Upper lobe of left lung (tissue), 6 donors: ENCODE results near the gene NOC4L. TPM values are rescaled to one million over a fixed set of nuclear protein-coding genes. Genes with fewer than 3 reads are reported as not detected.
A peak's percentile ranks its signal among the peaks of the same experiment; 100 is the strongest.

Experiments
- ATAC-seq, 2 donors: fragments of 200-7000 bp; cut with Tn5 transposase; one replicate each; pipeline ENCODE4 v1.9.1; 2022; ENCODE audit warnings: mild to moderate bottlenecking in 2 of 2, moderate library complexity in 2 of 2; ENCODE audit not compliant: low FRiP score in 2 of 2
- DNase-seq, 2 donors: peaks; one replicate each; pipeline ENCODE4 v3.0.0-alpha.2; 2019 to 2020
- H3K27ac ChIP-seq, 4 donors: fragments of 200-600 bp; sonication (generic); one replicate each; pipeline ENCODE4 v1.5.1; 2016 to 2019
- H3K27me3 ChIP-seq, 4 donors: fragments of 200-600 bp; sonication (generic); one replicate each; pipeline ENCODE4 v1.5.1; 2017 to 2019
- H3K36me3 ChIP-seq, 4 donors: fragments of 200-600 bp; sonication (generic); one replicate each; pipeline ENCODE4 v1.5.1; 2016 to 2019
- H3K4me1 ChIP-seq, 4 donors: fragments of 200-600 bp; sonication (generic); one replicate each; pipeline ENCODE4 v1.5.1; 2018 to 2019
- H3K4me3 ChIP-seq, 4 donors: fragments of 200-600 bp; sonication (generic); one replicate each; pipeline ENCODE4 v1.5.1; 2017 to 2019; ENCODE audit warnings: mild to moderate bottlenecking in 2 of 4, moderate library complexity in 1 of 4
- H3K9me3 ChIP-seq, 4 donors: fragments of 200-600 bp; sonication (generic); one replicate each; pipeline ENCODE4 v1.5.1; 2018 to 2019
- CTCF ChIP-seq, 6 experiments: fragments of 450-650 bp in 4 of 6; fragments of 200-600 bp in 2 of 6; sonication (generic) in 2 of 6; IDR thresholded peaks; one replicate each; pipeline ENCODE4 v1.5.1; 2016 to 2019; ENCODE audit warnings: antibody characterized with exemption in 6 of 6
- EP300 ChIP-seq, 4 donors: sonication (generic); formaldehyde crosslinking; IDR thresholded peaks; one replicate each; pipeline ENCODE4 v1.5.1; 2017; ENCODE audit warnings: antibody characterized with exemption in 4 of 4, control low read depth in 2 of 4
- POLR2A ChIP-seq, 4 donors: fragments of 450-650 bp; IDR thresholded peaks; one replicate each; pipeline ENCODE4 v1.5.1; 2016 to 2017; ENCODE audit warnings: antibody characterized with exemption in 4 of 4, mild to moderate bottlenecking in 2 of 4
- POLR2AphosphoS5 ChIP-seq, 2 donors: sonication (generic); formaldehyde crosslinking; IDR thresholded peaks; one replicate each; pipeline ENCODE4 v1.5.1; 2017; ENCODE audit warnings: antibody characterized with exemption in 2 of 2
- WGBS, 2 donors: methylation state at CpG; one replicate each; pipeline ENCODE4 v1.1.5; 2017 to 2018; 5-methylcytosine and 5-hydroxymethylcytosine counted together
- total RNA-seq, 6 donors: library from RNA; depleted of rRNA in 4 of 6; stranded (reverse); fragments of >200 nt in 4 of 6; gene quantifications; one replicate each; pipeline versions ENCODE4 v1.1.0 to v1.2.1, GENCODE V29; 2016 to 2021
- donor health status: DM: no; HTN: no; CAD: no; lungs with moderate emphysema.
- donor health status: DM: no; HTN: yes; CAD: no; lungs with severe emphysema.

Gene NOC4L
- total RNA-seq, 6 donors from 2014 or later: 7.4 to 22.4 (median 19.2) TPM

DNA sequence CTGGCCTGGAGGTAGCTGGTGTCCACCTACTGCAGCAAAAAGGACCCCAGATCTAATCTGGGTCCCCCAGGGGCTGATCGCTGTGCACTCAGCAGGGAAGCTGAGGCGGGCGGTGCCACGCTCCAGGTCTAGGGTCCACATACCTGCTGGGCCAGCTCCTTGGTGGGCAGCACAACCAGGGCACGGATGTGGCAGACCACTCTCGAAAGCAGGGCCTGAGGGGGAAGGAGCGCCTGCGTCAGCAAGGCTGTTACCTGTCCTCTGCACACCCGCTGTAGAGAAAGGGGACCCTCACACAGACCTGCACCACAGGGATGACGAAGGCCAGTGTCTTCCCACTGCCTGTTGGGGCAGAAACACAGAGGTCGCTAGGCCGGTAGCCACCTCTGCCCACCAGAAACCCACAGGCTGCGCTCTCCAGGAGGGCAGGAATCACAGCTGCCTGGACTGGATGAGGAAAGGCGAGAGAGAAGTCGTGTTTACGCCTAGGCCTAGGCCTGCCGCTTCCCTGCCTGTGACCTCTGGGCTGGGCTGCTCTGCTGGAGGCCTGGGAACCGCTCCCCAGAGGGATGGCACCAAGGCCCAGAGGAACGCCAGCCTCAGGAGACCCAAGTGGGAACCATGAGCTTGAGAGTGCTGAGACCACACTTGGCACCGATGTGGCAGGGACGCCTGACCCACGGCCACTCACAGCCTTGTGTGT is 2.1 kb upstream of the NOC4L start:
- no peaks in the 10 kb centered on the region for H3K27me3 ChIP-seq
- 91 to 97% methylated on average over 6 to 22 of the region's 22 CpGs for WGBS, 2 donors
- ATAC-seq (no peak), DNase-seq (peak; percentile 19 to 72)
- peak overlapping the region in 1 of 4 donors; percentile 96 for H3K4me3 ChIP-seq
- peaks cover 20 to 40% (median 24%) of the 10 kb centered on the region in 4 donors for H3K4me1 ChIP-seq
- H3K27ac ChIP-seq: no peak overlapping the region
- no peaks in the 10 kb centered on the region for H3K9me3 ChIP-seq
- peaks cover 7 to 55% (median 41%) of the 10 kb centered on the region in 4 donors for H3K36me3 ChIP-seq
- TF ChIP-seq EP300 (IDR thresholded peaks at IDR 0.05) (no peak), POLR2A (IDR thresholded peaks at IDR 0.05) (no peak), CTCF (IDR thresholded peaks at IDR 0.05) (no peak), POLR2AphosphoS5 (IDR thresholded peaks at IDR 0.05) (no peak)

GRCh38 chr12:132142679-132143335 is 1.4 kb upstream of the NOC4L start:
- H3K27ac ChIP-seq: no peak overlapping the region
- 84 to 85% methylated on average over 24 of the region's 24 CpGs for WGBS, 2 donors
- DNase-seq (peak; percentile 6 to 83), ATAC-seq (no peak)
- H3K36me3 ChIP-seq: peaks cover 7 to 59% (median 44%) of the 10 kb centered on the region in 4 donors
- H3K4me1 ChIP-seq: peaks cover 20 to 42% (median 24%) of the 10 kb centered on the region in 4 donors
- no peaks in the 10 kb centered on the region for H3K27me3 ChIP-seq
- H3K4me3 ChIP-seq: peak overlapping the region in 3 of 4 donors; percentile 95 to 100 (median 96)
- no peaks in the 10 kb centered on the region for H3K9me3 ChIP-seq
- TF ChIP-seq EP300 (IDR thresholded peaks at IDR 0.05) (no peak), CTCF (IDR thresholded peaks at IDR 0.05) (no peak), POLR2A (IDR thresholded peaks at IDR 0.05) (no peak), POLR2AphosphoS5 (IDR thresholded peaks at IDR 0.05) (no peak)

DNA sequence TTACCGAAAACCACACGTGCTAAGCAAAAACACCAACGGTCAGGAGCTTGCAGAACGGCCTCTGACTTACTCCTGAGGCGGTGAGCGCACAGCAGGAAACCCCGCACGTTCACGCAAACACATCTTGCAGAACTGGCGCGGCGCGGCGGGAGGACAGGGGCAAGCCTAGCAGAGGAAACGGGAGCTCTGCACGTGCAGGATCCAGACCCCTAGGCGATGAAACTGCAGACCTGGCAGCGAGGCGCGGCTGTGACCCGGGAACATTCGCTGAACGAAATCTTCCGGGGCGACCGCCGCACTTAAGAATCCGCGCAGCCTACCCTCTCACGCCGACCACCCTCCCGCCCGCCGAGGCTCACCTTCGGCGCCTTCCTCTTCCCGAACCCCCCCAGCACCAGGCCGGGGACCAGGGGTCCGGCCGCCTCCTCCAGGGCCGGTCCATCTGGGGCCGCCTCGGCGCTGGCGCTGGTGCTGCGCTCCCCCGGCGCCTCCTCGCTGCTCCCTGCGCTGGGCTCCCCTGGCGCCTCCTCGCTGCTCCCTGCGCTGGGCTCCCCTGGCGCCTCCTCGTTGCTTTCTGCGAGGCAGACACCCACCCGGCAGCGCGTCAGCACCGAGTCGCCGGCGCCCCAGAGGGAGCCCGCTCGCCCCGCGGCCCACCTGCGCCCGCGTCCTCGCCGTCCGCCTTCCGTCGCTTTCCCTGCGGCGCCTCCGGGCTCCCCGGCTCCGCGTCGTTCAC is 753 bp upstream of the NOC4L start:
- H3K36me3 ChIP-seq: peaks cover 5 to 59% (median 47%) of the 10 kb centered on the region in 4 donors
- H3K27ac ChIP-seq: peak overlapping the region; percentile 85 to 95 (median 90)
- H3K27me3 ChIP-seq: no peaks in the 10 kb centered on the region
- H3K9me3 ChIP-seq: no peaks in the 10 kb centered on the region
- TF ChIP-seq CTCF (IDR thresholded peaks at IDR 0.05): no peak
- no peak for TF ChIP-seq EP300 (IDR thresholded peaks at IDR 0.05)
- no peak for TF ChIP-seq POLR2A (IDR thresholded peaks at IDR 0.05)
- TF ChIP-seq POLR2AphosphoS5 (IDR thresholded peaks at IDR 0.05): no peak
- no peak for ATAC-seq
- peaks cover 20 to 42% (median 24%) of the 10 kb centered on the region in 4 donors for H3K4me1 ChIP-seq
- peak in 1 of 2 donors; percentile 84 for DNase-seq
- H3K4me3 ChIP-seq: peak overlapping the region; percentile 80 to 100 (median 96)
- whole genome bisulfite sequencing, 2 donors: 2% methylated on average over 28 to 50 of the region's 82 CpGs

GRCh38 chr12:132144810-132145168 is 532 bp downstream of the NOC4L start:
- no peak for TF ChIP-seq EP300 (IDR thresholded peaks at IDR 0.05)
- TF ChIP-seq POLR2AphosphoS5 (IDR thresholded peaks at IDR 0.05): no peak
- TF ChIP-seq CTCF (IDR thresholded peaks at IDR 0.05): no peak
- TF ChIP-seq POLR2A (IDR thresholded peaks at IDR 0.05): no peak

More at GRCh38 chr12:132144810-132145168, 532 bp downstream of the NOC4L start:
- H3K4me1 ChIP-seq: peaks cover 20 to 42% (median 24%) of the 10 kb centered on the region in 4 donors
- H3K4me3 ChIP-seq: peak overlapping the region; percentile 74 to 100 (median 96)
- H3K27ac ChIP-seq: peak overlapping the region; percentile 85 to 95 (median 90)
- no peaks in the 10 kb centered on the region for H3K9me3 ChIP-seq
- H3K36me3 ChIP-seq: peaks cover 0 to 49% (median 38%) of the 10 kb centered on the region in 4 donors
- no peak for ATAC-seq
- no peak for DNase-seq
- 2 to 3% methylated on average over 8 to 12 of the region's 17 CpGs for WGBS, 2 donors
- H3K27me3 ChIP-seq: no peaks in the 10 kb centered on the region
